ENCODE data around the gene PLET1.
"Not testable (repeated sequence)": the region's sequence is repeated elsewhere in the genome, so short reads cannot be mapped to it uniquely, and the experiment has no call there.

Gene PLET1

GRCh38 chr11:112211536-112211935 lies 49.1 kb downstream of the PLET1 start:
- no peak for DNase-seq

GRCh38 chr11:112210890-112211289 lies 49.8 kb downstream of the PLET1 start:
- no peak for DNase-seq

GRCh38 chr11:112206071-112206470 lies 54.6 kb downstream of the PLET1 start:
- no peak for DNase-seq

GRCh38 chr11:112200252-112200651 lies 60.4 kb downstream of the PLET1 start:
- no peak for DNase-seq

GRCh38 chr11:112199101-112199500 lies 61.6 kb downstream of the PLET1 start:
- DNase-seq, result not testable (repeated sequence)

Measured in fibroblast of skin of scalp (primary cell).